ENCODE measurements around the gene TOR1AIP2.

The TOR1AIP2 gene

GRCh38 chr1:179872558-179872957, 5.0 kb downstream of the TOR1AIP2 start:
- Histone ChIP-seq H2AFZ (ENCODE audit: low read length) (no peak overlapping the region), H3K9me3 (ENCODE audit: low read length) (no peaks in the 10 kb centered on the region), H3K4me1 (ENCODE audit: insufficient read depth, low read length, severe bottlenecking) (peaks cover 47% of the 10 kb centered on the region), H3K4me3 (ENCODE audit: low read depth, low read length, poor library complexity, severe bottlenecking) (peak overlapping the region; percentile 36), H3K27ac (ENCODE audit: low read depth, low read length, poor library complexity, severe bottlenecking) (peak overlapping the region; percentile 75), H3K36me3 (ENCODE audit: insufficient read depth, low read length) (peaks cover 60% of the 10 kb centered on the region), H3K79me2 (ENCODE audit: insufficient read depth, low read length) (peaks cover 71% of the 10 kb centered on the region), H3K9me2 (ENCODE audit: low read depth, low read length) (no peaks in the 10 kb centered on the region), H4K20me1 (ENCODE audit: insufficient read depth, low read length) (no peaks in the 10 kb centered on the region), H3F3A (ENCODE audit: insufficient read depth, low read length) (no peaks in the 10 kb centered on the region), H3K27me3 (ENCODE audit: insufficient read depth, low read length) (no peaks in the 10 kb centered on the region), H3K9ac (ENCODE audit: low read length) (peak overlapping the region; percentile 9; the same call in 1 of the 2 replicates), H3K4me2 (ENCODE audit: low read length) (peak overlapping the region; percentile 45)
- TF ChIP-seq EZH2 (IDR thresholded peaks at IDR 0.05; ENCODE audit: borderline replicate concordance, low read length) (no peak), CTCF (IDR thresholded peaks at IDR 0.05; ENCODE audit: low read length) (no peak)

- H3K4me1 ChIP-seq (ENCODE audit: insufficient read depth, low read length, severe bottlenecking): peaks cover 45% of the 10 kb centered on the region
- H3K9ac ChIP-seq (ENCODE audit: low read length): no peak overlapping the region; the same call in 1 of the 2 replicates
- H3K27me3 ChIP-seq (ENCODE audit: insufficient read depth, low read length): no peaks in the 10 kb centered on the region
- peak overlapping the region; percentile 36 for H3K4me3 ChIP-seq (ENCODE audit: low read depth, low read length, poor library complexity, severe bottlenecking)
- H2AFZ ChIP-seq (ENCODE audit: low read length): no peak overlapping the region
- TF ChIP-seq EZH2 (IDR thresholded peaks at IDR 0.05; ENCODE audit: borderline replicate concordance, low read length): no peak
- TF ChIP-seq CTCF (IDR thresholded peaks at IDR 0.05; ENCODE audit: low read length): no peak
- peak overlapping the region; percentile 45 for H3K4me2 ChIP-seq (ENCODE audit: low read length)
- no peaks in the 10 kb centered on the region for H4K20me1 ChIP-seq (ENCODE audit: insufficient read depth, low read length)
- H3K36me3 ChIP-seq (ENCODE audit: insufficient read depth, low read length): peaks cover 66% of the 10 kb centered on the region
- H3K9me3 ChIP-seq (ENCODE audit: low read length): no peaks in the 10 kb centered on the region
- peak overlapping the region; percentile 75 for H3K27ac ChIP-seq (ENCODE audit: low read depth, low read length, poor library complexity, severe bottlenecking)
- no peaks in the 10 kb centered on the region for H3F3A ChIP-seq (ENCODE audit: insufficient read depth, low read length)
- H3K9me2 ChIP-seq (ENCODE audit: low read depth, low read length): no peaks in the 10 kb centered on the region
- peaks cover 71% of the 10 kb centered on the region for H3K79me2 ChIP-seq (ENCODE audit: insufficient read depth, low read length)
Measured at GRCh38 chr1:179871940-179872339, 5.7 kb downstream of the TOR1AIP2 start.

- Histone ChIP-seq H3K27ac (ENCODE audit: low read depth, low read length, poor library complexity, severe bottlenecking) (no peak overlapping the region), H4K20me1 (ENCODE audit: insufficient read depth, low read length) (no peaks in the 10 kb centered on the region), H3K79me2 (ENCODE audit: insufficient read depth, low read length) (peaks cover 62% of the 10 kb centered on the region), H3K4me3 (ENCODE audit: low read depth, low read length, poor library complexity, severe bottlenecking) (no peak overlapping the region), H3K9me3 (ENCODE audit: low read length) (no peaks in the 10 kb centered on the region), H3K36me3 (ENCODE audit: insufficient read depth, low read length) (peaks cover 69% of the 10 kb centered on the region), H3K27me3 (ENCODE audit: insufficient read depth, low read length) (no peaks in the 10 kb centered on the region), H3K9me2 (ENCODE audit: low read depth, low read length) (no peaks in the 10 kb centered on the region), H3K9ac (ENCODE audit: low read length) (no peak overlapping the region), H3K4me2 (ENCODE audit: low read length) (no peak overlapping the region), H3F3A (ENCODE audit: insufficient read depth, low read length) (no peaks in the 10 kb centered on the region), H3K4me1 (ENCODE audit: insufficient read depth, low read length, severe bottlenecking) (peaks cover 34% of the 10 kb centered on the region), H2AFZ (ENCODE audit: low read length) (no peak overlapping the region)
- TF ChIP-seq CTCF (IDR thresholded peaks at IDR 0.05; ENCODE audit: low read length): no peak
- no peak for TF ChIP-seq EZH2 (IDR thresholded peaks at IDR 0.05; ENCODE audit: borderline replicate concordance, low read length)
Measured at GRCh38 chr1:179870870-179871269, 6.7 kb downstream of the TOR1AIP2 start.

Data from OCI-LY1 (cell line).